Suprapubic skin (tissue), 4 donors: Measurements from ENCODE around the gene ADH4. TPM values are rescaled to one million over a fixed set of nuclear protein-coding genes. Genes with fewer than 3 reads are reported as not detected.
"Not testable (repeated sequence)": the region's sequence is repeated elsewhere in the genome, so short reads cannot be mapped to it uniquely, and the experiment has no call there.

Source experiments
- DNase-seq, 2 donors: peaks; one replicate each; pipeline ENCODE4 v3.0.0-alpha.2; 2019; ENCODE audit warnings: low spot score in 2 of 2
- H3K27ac ChIP-seq: fragments of 200-600 bp; sonication (generic); one replicate; pipeline ENCODE4 v1.5.1; 2019
- H3K27me3 ChIP-seq: fragments of 200-600 bp; sonication (generic); one replicate; pipeline ENCODE4 v1.5.1; 2019
- H3K36me3 ChIP-seq: fragments of 200-600 bp; sonication (generic); one replicate; pipeline ENCODE4 v1.5.1; 2019
- H3K4me1 ChIP-seq: fragments of 200-600 bp; sonication (generic); one replicate; pipeline ENCODE4 v1.5.1; 2019
- H3K4me3 ChIP-seq: fragments of 200-600 bp; sonication (generic); one replicate; pipeline ENCODE4 v1.5.1; 2019; ENCODE audit warnings: mild to moderate bottlenecking
- H3K9me3 ChIP-seq: fragments of 200-600 bp; sonication (generic); one replicate; pipeline ENCODE4 v1.5.1; 2019
- EP300 ChIP-seq: sonication (generic); formaldehyde crosslinking; IDR thresholded peaks from one replicate; pipeline ENCODE4 v1.6.1; 2017; ENCODE audit warnings: antibody characterized with exemption
- POLR2A ChIP-seq, 2 donors: fragments of 450-650 bp; IDR thresholded peaks; one replicate each; pipeline ENCODE4 v1.6.1; 2017; ENCODE audit warnings: antibody characterized with exemption in 2 of 2, mild to moderate bottlenecking in 2 of 2, moderate library complexity in 2 of 2
- POLR2AphosphoS5 ChIP-seq, 3 donors: sonication (generic); formaldehyde crosslinking; IDR thresholded peaks; one replicate each; pipeline ENCODE4 v1.6.1; 2017; ENCODE audit warnings: antibody characterized with exemption in 3 of 3
- WGBS: methylation state at CpG from one replicate; pipeline ENCODE4 v1.1.5; 2018; 5-methylcytosine and 5-hydroxymethylcytosine counted together
- total RNA-seq, 4 donors: library from RNA; depleted of rRNA; stranded (reverse); fragments of >200 nt; gene quantifications; one replicate each; pipeline ENCODE4 v1.1.0, GENCODE V29; 2016
- TF ChIP-seq, protein P1 (sequence below), 2 donors: fragments of 200-600 bp in 1 of 2; fragments of 450-650 bp in 1 of 2; sonication (generic) in 1 of 2; IDR thresholded peaks; one replicate each; pipeline ENCODE4 v1.5.1; 2016 to 2019; ENCODE audit warnings: antibody characterized with exemption in 2 of 2, mild to moderate bottlenecking in 1 of 2, moderate library complexity in 1 of 2

Gene ADH4
- total RNA-seq: 1 to 10 TPM in 1 of 4 donors, under 1 TPM in 2, not detected in 1; 0.89 to 2.0 (median 0.98) TPM

GRCh38 chr4:99144070-99144469 lies at the start of gene ADH4:
Gene ADH4 (minus strand): TSS chr4:99144297. CDS start chr4:99144222, 75 bp downstream.
- H3K4me3 ChIP-seq: no peak within 1 kb of the TSS
- 49% methylated on average over 2 of the region's 2 CpGs for WGBS
- no peak within 1 kb of the TSS for H3K27ac ChIP-seq

GRCh38 chr4:99190336-99190735 lies 46.2 kb upstream of the ADH4 start:
- no peaks in the 10 kb centered on the region for H3K9me3 ChIP-seq
- H3K27ac ChIP-seq: no peak overlapping the region
- H3K27me3 ChIP-seq: no peaks in the 10 kb centered on the region
- TF ChIP-seq, protein P1, sequence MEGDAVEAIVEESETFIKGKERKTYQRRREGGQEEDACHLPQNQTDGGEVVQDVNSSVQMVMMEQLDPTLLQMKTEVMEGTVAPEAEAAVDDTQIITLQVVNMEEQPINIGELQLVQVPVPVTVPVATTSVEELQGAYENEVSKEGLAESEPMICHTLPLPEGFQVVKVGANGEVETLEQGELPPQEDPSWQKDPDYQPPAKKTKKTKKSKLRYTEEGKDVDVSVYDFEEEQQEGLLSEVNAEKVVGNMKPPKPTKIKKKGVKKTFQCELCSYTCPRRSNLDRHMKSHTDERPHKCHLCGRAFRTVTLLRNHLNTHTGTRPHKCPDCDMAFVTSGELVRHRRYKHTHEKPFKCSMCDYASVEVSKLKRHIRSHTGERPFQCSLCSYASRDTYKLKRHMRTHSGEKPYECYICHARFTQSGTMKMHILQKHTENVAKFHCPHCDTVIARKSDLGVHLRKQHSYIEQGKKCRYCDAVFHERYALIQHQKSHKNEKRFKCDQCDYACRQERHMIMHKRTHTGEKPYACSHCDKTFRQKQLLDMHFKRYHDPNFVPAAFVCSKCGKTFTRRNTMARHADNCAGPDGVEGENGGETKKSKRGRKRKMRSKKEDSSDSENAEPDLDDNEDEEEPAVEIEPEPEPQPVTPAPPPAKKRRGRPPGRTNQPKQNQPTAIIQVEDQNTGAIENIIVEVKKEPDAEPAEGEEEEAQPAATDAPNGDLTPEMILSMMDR (IDR thresholded peaks at IDR 0.05): no peak
- TF ChIP-seq POLR2AphosphoS5 (IDR thresholded peaks at IDR 0.05) (no peak), POLR2A (IDR thresholded peaks at IDR 0.05) (no peak), EP300 (no peak)
- no peak for DNase-seq
- H3K4me3 ChIP-seq: no peak overlapping the region
- peaks cover 10% of the 10 kb centered on the region for H3K4me1 ChIP-seq
- H3K36me3 ChIP-seq: no peaks in the 10 kb centered on the region
- 34% methylated on average over 5 of the region's 5 CpGs for WGBS

More at GRCh38 chr4:99144070-99144469, at the start of gene ADH4:
- Histone ChIP-seq H3K27me3 (no peaks in the 10 kb centered on the region), H3K4me1 (no peaks in the 10 kb centered on the region), H3K36me3 (no peaks in the 10 kb centered on the region), H3K9me3 (no peaks in the 10 kb centered on the region)
- no peak for DNase-seq
- TF ChIP-seq POLR2A (IDR thresholded peaks at IDR 0.05): no peak
- TF ChIP-seq, protein P1 (IDR thresholded peaks at IDR 0.05): no peak

DNA sequence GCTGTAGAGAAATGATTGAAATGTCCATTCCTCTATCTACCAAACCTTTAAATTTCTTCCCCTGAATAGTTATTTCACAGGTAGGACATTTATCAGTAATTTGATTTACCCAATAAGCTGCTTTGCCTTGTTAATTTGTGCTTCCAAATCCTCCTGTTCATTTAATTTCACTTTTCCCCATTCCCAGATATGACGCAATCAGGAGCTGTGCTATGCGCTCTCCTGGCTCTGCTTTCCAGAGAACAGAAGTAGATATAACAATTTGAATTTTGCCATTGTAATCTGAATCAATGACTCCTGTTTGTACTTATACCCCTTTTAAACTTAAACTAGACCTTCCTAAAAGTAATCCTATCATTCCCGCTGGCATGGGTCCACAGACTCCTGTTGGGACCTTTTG lies 45.8 kb upstream of the ADH4 start:
- not testable (repeated sequence) for H3K27ac ChIP-seq

DNA sequence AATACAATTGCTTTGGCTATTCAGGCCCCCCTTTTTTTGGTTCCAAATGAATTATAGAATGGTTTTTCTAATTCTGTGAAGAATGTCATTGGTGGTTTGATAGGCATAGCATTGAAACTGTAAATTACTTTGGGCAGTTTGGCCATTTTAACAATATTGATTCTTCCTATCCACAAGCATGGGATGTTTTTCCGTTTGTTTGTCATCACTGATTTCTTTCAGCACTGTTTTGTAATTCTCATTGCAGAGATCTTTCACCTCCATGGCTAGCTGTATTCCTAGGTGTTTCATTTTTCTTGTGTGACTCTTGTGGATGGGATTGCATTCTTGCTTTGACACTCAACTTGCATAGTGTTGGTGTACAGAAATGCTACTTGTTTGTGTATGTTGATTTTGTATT lies 41.9 kb upstream of the ADH4 start:
- H3K27me3 ChIP-seq: no peaks in the 10 kb centered on the region
- WGBS: 78% methylated on average over 1 of the region's 1 CpG
- DNase-seq: no peak
- no peak overlapping the region for H3K4me3 ChIP-seq
- H3K36me3 ChIP-seq: no peaks in the 10 kb centered on the region
- no peak for TF ChIP-seq EP300
- no peak for TF ChIP-seq POLR2AphosphoS5 (IDR thresholded peaks at IDR 0.05)
- no peak for TF ChIP-seq POLR2A (IDR thresholded peaks at IDR 0.05)
- TF ChIP-seq, protein P1 (IDR thresholded peaks at IDR 0.05): no peak
- H3K9me3 ChIP-seq: no peaks in the 10 kb centered on the region
- no peak overlapping the region for H3K27ac ChIP-seq
- H3K4me1 ChIP-seq: peaks cover 10% of the 10 kb centered on the region

More for the DNA sequence above, 45.8 kb upstream of the ADH4 start:
- WGBS: 43% methylated on average over 3 of the region's 3 CpGs
- not testable (repeated sequence) for H3K4me3 ChIP-seq, H3K36me3 ChIP-seq, H3K27me3 ChIP-seq, DNase-seq, H3K9me3 ChIP-seq, H3K4me1 ChIP-seq

DNA sequence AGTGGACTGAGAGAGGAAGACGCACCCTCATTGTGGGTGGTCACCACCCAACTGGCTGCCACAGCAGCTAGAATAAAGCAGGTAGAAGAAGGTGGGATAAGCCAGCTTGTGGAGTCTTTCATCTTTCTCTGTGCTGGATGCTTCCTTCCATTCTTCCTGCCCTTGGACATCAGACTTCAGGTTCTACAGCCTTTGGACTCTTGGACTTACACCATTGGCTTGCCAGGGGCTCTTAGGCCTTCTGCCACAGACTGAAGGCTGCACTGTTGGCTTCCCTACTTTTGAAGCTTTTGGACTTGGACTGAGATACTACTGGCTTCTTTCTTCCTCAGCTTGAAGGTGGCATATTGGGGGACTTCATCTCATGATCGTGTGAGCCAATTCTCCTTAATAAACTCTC lies 41.5 kb upstream of the ADH4 start:
- TF ChIP-seq POLR2A (IDR thresholded peaks at IDR 0.05) (no peak), EP300 (no peak), POLR2AphosphoS5 (IDR thresholded peaks at IDR 0.05) (no peak)
- TF ChIP-seq, protein P1 (IDR thresholded peaks at IDR 0.05): no peak
- H3K36me3 ChIP-seq: no peaks in the 10 kb centered on the region
- no peak overlapping the region for H3K4me3 ChIP-seq
- no peaks in the 10 kb centered on the region for H3K9me3 ChIP-seq
- H3K4me1 ChIP-seq: peaks cover 13% of the 10 kb centered on the region
- DNase-seq: no peak
- H3K27ac ChIP-seq: no peak overlapping the region
- H3K27me3 ChIP-seq: no peaks in the 10 kb centered on the region
- 92% methylated on average over 2 of the region's 2 CpGs for WGBS

- DNase-seq: no peak
- no peak overlapping the region for H3K27ac ChIP-seq
- TF ChIP-seq POLR2AphosphoS5 (IDR thresholded peaks at IDR 0.05) (no peak), POLR2A (IDR thresholded peaks at IDR 0.05) (no peak), EP300 (no peak)
- TF ChIP-seq, protein P1 (IDR thresholded peaks at IDR 0.05): no peak
- H3K9me3 ChIP-seq: no peaks in the 10 kb centered on the region
- no peaks in the 10 kb centered on the region for H3K27me3 ChIP-seq
- 46% methylated on average over 2 of the region's 2 CpGs for WGBS
- peaks cover 4% of the 10 kb centered on the region for H3K4me1 ChIP-seq
- no peaks in the 10 kb centered on the region for H3K36me3 ChIP-seq
- no peak overlapping the region for H3K4me3 ChIP-seq
Measured at GRCh38 chr4:99180382-99181070, 36.4 kb upstream of the ADH4 start.
